ENCODE results near the gene ROCK2.

DNA sequence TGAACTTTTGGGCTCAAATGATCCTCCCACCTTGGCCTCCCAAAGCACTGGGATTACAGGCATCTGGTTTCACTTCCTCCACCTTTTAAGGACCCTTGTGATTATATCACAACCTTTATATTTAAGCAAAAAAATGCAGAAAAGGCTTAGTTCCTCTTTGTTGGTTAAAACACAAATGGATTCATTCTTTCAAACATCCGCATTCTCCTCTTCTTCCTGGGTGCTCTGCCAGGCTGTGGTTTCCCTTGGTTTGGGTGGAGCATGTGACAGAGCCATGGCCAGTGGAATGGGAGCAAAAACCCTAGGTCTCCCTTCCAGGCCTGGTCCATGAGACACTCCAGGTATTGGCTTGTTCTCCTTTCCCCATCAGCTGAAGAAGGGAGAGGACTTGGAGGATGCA lies 199.1 kb downstream of the ROCK2 start:
- TF ChIP-seq, protein P1, sequence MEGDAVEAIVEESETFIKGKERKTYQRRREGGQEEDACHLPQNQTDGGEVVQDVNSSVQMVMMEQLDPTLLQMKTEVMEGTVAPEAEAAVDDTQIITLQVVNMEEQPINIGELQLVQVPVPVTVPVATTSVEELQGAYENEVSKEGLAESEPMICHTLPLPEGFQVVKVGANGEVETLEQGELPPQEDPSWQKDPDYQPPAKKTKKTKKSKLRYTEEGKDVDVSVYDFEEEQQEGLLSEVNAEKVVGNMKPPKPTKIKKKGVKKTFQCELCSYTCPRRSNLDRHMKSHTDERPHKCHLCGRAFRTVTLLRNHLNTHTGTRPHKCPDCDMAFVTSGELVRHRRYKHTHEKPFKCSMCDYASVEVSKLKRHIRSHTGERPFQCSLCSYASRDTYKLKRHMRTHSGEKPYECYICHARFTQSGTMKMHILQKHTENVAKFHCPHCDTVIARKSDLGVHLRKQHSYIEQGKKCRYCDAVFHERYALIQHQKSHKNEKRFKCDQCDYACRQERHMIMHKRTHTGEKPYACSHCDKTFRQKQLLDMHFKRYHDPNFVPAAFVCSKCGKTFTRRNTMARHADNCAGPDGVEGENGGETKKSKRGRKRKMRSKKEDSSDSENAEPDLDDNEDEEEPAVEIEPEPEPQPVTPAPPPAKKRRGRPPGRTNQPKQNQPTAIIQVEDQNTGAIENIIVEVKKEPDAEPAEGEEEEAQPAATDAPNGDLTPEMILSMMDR (IDR thresholded peaks at IDR 0.05 in 4 of 5, conservative IDR thresholded peaks at IDR 0.05 in 1 of 5), result no peak
- no peak for TF ChIP-seq POLR2A (IDR thresholded peaks at IDR 0.05)
